GM23338 (cell line): Measurements from ENCODE around the gene OFD1. TPM values are rescaled to one million over a fixed set of nuclear protein-coding genes. Genes with fewer than 3 reads are reported as not detected.

Source experiments
- ATAC-seq: fragments of 200-7000 bp; cut with Tn5 transposase; 3 replicates; pipeline ENCODE4 v1.9.1; 2020
- DNase-seq: peaks from one replicate; pipeline ENCODE4 v3.0.0-alpha.2; 2015; ENCODE audit warnings: low spot score
- H2AFZ ChIP-seq: fragments of 200-600 bp; sonication (generic); 2 replicates; pipeline ENCODE4 v1.8.0; 2016; ENCODE audit warnings: antibody characterized with exemption, mild to moderate bottlenecking, moderate library complexity
- H3F3A ChIP-seq: fragments of 200-600 bp; sonication (generic); replicated peaks from 2 replicates; pipeline ENCODE4 v1.8.0; 2017; ENCODE audit warnings: antibody characterized with exemption, mixed run types, low read depth
- H3K27ac ChIP-seq: fragments of 200-600 bp; sonication (generic); 2 replicates; pipeline ENCODE4 v1.6.1; 2016; ENCODE audit warnings: low read depth
- H3K27me3 ChIP-seq: fragments of 200-600 bp; sonication (generic); 2 replicates; pipeline ENCODE4 v1.8.0; 2016; ENCODE audit warnings: mild to moderate bottlenecking, mixed run types, moderate library complexity; ENCODE audit not compliant: insufficient read depth
- H3K36me3 ChIP-seq: fragments of 200-600 bp; sonication (generic); 2 replicates; pipeline ENCODE4 v1.8.0; 2016; ENCODE audit warnings: mild to moderate bottlenecking; ENCODE audit not compliant: insufficient read depth
- H3K4me1 ChIP-seq: fragments of 200-600 bp; sonication (generic); 2 replicates; pipeline ENCODE4 v1.8.0; 2016; ENCODE audit warnings: mild to moderate bottlenecking, moderate library complexity; ENCODE audit not compliant: insufficient read depth
- H3K4me2 ChIP-seq: fragments of 200-600 bp; sonication (generic); 2 replicates; pipeline ENCODE4 v1.7.1; 2017; ENCODE audit warnings: mixed run types
- H3K4me3 ChIP-seq: fragments of 200-600 bp; sonication (generic); 2 replicates; pipeline ENCODE4 v1.6.1; 2016; ENCODE audit warnings: mixed run types
- H3K79me2 ChIP-seq: fragments of 200-600 bp; sonication (generic); replicated peaks from 2 replicates; pipeline ENCODE4 v1.8.0; 2017; ENCODE audit warnings: mild to moderate bottlenecking; ENCODE audit not compliant: insufficient read depth
- H3K9me2 ChIP-seq: fragments of 200-600 bp; sonication (generic); 2 replicates; pipeline ENCODE4 v1.8.0; 2017; ENCODE audit not compliant: insufficient read depth
- H4K20me1 ChIP-seq: fragments of 200-600 bp; sonication (generic); replicated peaks from 2 replicates; pipeline ENCODE4 v1.8.0; 2017; ENCODE audit warnings: mild to moderate bottlenecking; ENCODE audit not compliant: insufficient read depth
- H3K27ac Mint-ChIP-seq: 2 replicates; pipeline ENCODE4 v1.8.0; 2020; ENCODE audit warnings: inconsistent platforms, mild to moderate bottlenecking, moderate library complexity, mixed read lengths
- H3K27me3 Mint-ChIP-seq: 3 replicates; pipeline ENCODE4 v1.8.0; 2022; ENCODE audit warnings: low read depth, mild to moderate bottlenecking, moderate library complexity, mixed read lengths, inconsistent platforms; ENCODE audit not compliant: insufficient read depth, poor library complexity
- H3K36me3 Mint-ChIP-seq: 3 replicates; pipeline ENCODE4 v1.8.0; 2021; ENCODE audit warnings: low read depth, mild to moderate bottlenecking, inconsistent platforms, moderate library complexity, mixed read lengths
- H3K4me1 Mint-ChIP-seq: 3 replicates; pipeline ENCODE4 v1.8.0; 2020; ENCODE audit warnings: mild to moderate bottlenecking, inconsistent platforms, mixed read lengths
- H3K4me3 Mint-ChIP-seq: 3 replicates; pipeline ENCODE4 v1.8.0; 2021; ENCODE audit warnings: moderate library complexity, mild to moderate bottlenecking, inconsistent platforms, mixed read lengths
- H3K9me3 Mint-ChIP-seq: 3 replicates; pipeline ENCODE4 v1.8.0; 2020; ENCODE audit warnings: moderate library complexity, mild to moderate bottlenecking, inconsistent platforms, mixed read lengths
- CREB1 ChIP-seq: fragments of 250-450 bp; sonication (Bioruptor Pico); IDR thresholded peaks from 2 replicates; pipeline ENCODE4 v1.5.0; 2020; ENCODE audit warnings: low read depth, mild to moderate bottlenecking, moderate library complexity
- EZH2 ChIP-seq: fragments of 200-600 bp; sonication (generic); IDR thresholded peaks from one replicate; pipeline ENCODE4 v1.8.0; 2017; ENCODE audit warnings: antibody characterized with exemption, mild to moderate bottlenecking, low read depth; ENCODE audit not compliant: unreplicated experiment
- EZH2phosphoT487 ChIP-seq: fragments of 200-600 bp; sonication (generic); IDR thresholded peaks from one replicate; pipeline ENCODE4 v1.8.1; 2018; ENCODE audit warnings: antibody characterized with exemption; ENCODE audit not compliant: unreplicated experiment
- JUNB ChIP-seq: IDR thresholded peaks from one replicate; pipeline ENCODE4 v1.6.1; 2016; ENCODE audit warnings: antibody characterized with exemption; ENCODE audit not compliant: unreplicated experiment
- NANOG ChIP-seq: IDR thresholded peaks from 2 replicates; pipeline ENCODE4 v1.6.1; 2016; ENCODE audit warnings: antibody characterized with exemption, borderline replicate concordance
- POLR2AphosphoS5 ChIP-seq: IDR thresholded peaks from 2 replicates; pipeline ENCODE4 v1.6.1; 2016; ENCODE audit warnings: antibody characterized with exemption, low read depth
- STAT1 ChIP-seq: IDR thresholded peaks from one replicate; pipeline ENCODE4 v1.6.1; 2016; ENCODE audit warnings: antibody characterized with exemption; ENCODE audit not compliant: unreplicated experiment
- ZNF114 ChIP-seq: fragments of 250-450 bp; sonication (Bioruptor Pico); IDR thresholded peaks from 2 replicates; pipeline ENCODE4 v1.5.0; 2020; ENCODE audit warnings: mild to moderate bottlenecking, moderate library complexity
- ZNF331 ChIP-seq: fragments of 250-450 bp; sonication (Bioruptor Pico); IDR thresholded peaks from 2 replicates; pipeline ENCODE4 v1.5.0; 2020; ENCODE audit warnings: low read depth, mild to moderate bottlenecking, moderate library complexity
- polyA plus RNA-seq: library from polyadenylated mRNA; unstranded; fragments of >200 nt; fragmentation: Nextera tagmentation; extraction: Ambion mirVana; gene quantifications from 2 replicates; pipeline ENCODE4 v1.2.1, GENCODE V29; 2016
- total RNA-seq: library from RNA; depleted of rRNA; stranded (reverse); fragments of >200 nt; shearing (Covaris generic); gene quantifications from 2 replicates; pipeline ENCODE4 v1.2.3, GENCODE V29; 2014
- TF ChIP-seq, protein P1 (sequence below), 2 experiments: fragments of 200-600 bp in 1 of 2; sonication (generic) in 1 of 2; conservative IDR thresholded peaks; 2 replicates each; pipeline versions ENCODE4 v1.5.1 to v1.6.1; 2016 to 2017; ENCODE audit warnings: antibody characterized with exemption in 2 of 2, low read depth in 2 of 2, mild to moderate bottlenecking in 2 of 2, moderate library complexity in 1 of 2
- TF ChIP-seq, protein P2 (sequence below): IDR thresholded peaks from one replicate; pipeline ENCODE4 v1.6.1; 2018; ENCODE audit warnings: antibody characterized with exemption; ENCODE audit not compliant: unreplicated experiment
- TF ChIP-seq, protein P3 (sequence below): fragments of 250-450 bp; sonication (Bioruptor Pico); IDR thresholded peaks from 2 replicates; pipeline ENCODE4 v1.5.0; 2020; ENCODE audit warnings: mild to moderate bottlenecking, moderate library complexity
- TF ChIP-seq, protein P4 (sequence below): IDR thresholded peaks from 2 replicates; pipeline ENCODE4 v1.6.1; 2016; ENCODE audit warnings: antibody characterized with exemption

Gene OFD1
- total and polyA plus RNA-seq, 2 experiments from 2014 or later: 21.2 to 55.0 TPM

DNA sequence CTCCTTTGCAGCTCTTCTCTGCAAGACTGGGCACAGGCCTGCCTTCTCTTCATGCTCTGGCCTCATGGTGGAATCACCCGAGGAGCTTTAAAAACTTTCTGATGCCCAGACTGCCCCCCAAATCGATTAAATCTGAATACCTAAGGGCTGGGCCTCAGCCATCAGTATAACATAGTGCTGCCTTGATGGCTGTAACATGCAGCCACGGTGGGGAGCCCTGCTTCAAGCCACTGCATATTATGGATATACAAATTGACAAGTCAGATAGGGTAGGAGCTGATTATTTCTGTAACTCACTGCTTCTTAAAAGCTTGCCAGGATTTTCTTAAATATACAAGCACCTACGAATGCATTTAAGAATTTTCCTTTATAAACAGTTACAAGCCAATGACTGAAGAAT lies 41.8 kb downstream of the OFD1 start:
- Histone ChIP-seq H3K27me3 (no peaks in the 10 kb centered on the region), H3K9me2 (no peaks in the 10 kb centered on the region), H3K27ac (no peak overlapping the region), H3K79me2 (no peaks in the 10 kb centered on the region), H3K36me3 (0 out of 2 replicates have a peak, but pooled peaks cover 5% of the 10 kb centered on the region), H3K4me1 (no peaks in the 10 kb centered on the region; the same call in 1 of the 2 replicates), H3F3A (no peaks in the 10 kb centered on the region), H4K20me1 (no peaks in the 10 kb centered on the region), H3K4me3 (no peak overlapping the region), H2AFZ (no peak overlapping the region), H3K4me2 (no peak overlapping the region)
- Mint-ChIP-seq H3K36me3 (peaks cover 46% of the 10 kb centered on the region), H3K9me3 (no peaks in the 10 kb centered on the region; the same call in 2 of the 3 replicates), H3K4me3 (no peak overlapping the region), H3K27ac (no peak overlapping the region), H3K4me1 (peaks cover 12% of the 10 kb centered on the region; the same call in 2 of the 3 replicates), H3K27me3 (no peaks in the 10 kb centered on the region)
- TF ChIP-seq EZH2 (no peak), STAT1 (no peak), EZH2phosphoT487 (no peak), CREB1 (CRISPR knock-in tag) (no peak), NANOG (no peak), ZNF114 (no peak), ZNF331 (no peak), JUNB (no peak), POLR2AphosphoS5 (no peak)
- TF ChIP-seq, protein P1, sequence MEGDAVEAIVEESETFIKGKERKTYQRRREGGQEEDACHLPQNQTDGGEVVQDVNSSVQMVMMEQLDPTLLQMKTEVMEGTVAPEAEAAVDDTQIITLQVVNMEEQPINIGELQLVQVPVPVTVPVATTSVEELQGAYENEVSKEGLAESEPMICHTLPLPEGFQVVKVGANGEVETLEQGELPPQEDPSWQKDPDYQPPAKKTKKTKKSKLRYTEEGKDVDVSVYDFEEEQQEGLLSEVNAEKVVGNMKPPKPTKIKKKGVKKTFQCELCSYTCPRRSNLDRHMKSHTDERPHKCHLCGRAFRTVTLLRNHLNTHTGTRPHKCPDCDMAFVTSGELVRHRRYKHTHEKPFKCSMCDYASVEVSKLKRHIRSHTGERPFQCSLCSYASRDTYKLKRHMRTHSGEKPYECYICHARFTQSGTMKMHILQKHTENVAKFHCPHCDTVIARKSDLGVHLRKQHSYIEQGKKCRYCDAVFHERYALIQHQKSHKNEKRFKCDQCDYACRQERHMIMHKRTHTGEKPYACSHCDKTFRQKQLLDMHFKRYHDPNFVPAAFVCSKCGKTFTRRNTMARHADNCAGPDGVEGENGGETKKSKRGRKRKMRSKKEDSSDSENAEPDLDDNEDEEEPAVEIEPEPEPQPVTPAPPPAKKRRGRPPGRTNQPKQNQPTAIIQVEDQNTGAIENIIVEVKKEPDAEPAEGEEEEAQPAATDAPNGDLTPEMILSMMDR (conservative IDR thresholded peaks at IDR 0.05; ENCODE audit: low read depth in 2 of 2): no peak
- TF ChIP-seq, protein P2, sequence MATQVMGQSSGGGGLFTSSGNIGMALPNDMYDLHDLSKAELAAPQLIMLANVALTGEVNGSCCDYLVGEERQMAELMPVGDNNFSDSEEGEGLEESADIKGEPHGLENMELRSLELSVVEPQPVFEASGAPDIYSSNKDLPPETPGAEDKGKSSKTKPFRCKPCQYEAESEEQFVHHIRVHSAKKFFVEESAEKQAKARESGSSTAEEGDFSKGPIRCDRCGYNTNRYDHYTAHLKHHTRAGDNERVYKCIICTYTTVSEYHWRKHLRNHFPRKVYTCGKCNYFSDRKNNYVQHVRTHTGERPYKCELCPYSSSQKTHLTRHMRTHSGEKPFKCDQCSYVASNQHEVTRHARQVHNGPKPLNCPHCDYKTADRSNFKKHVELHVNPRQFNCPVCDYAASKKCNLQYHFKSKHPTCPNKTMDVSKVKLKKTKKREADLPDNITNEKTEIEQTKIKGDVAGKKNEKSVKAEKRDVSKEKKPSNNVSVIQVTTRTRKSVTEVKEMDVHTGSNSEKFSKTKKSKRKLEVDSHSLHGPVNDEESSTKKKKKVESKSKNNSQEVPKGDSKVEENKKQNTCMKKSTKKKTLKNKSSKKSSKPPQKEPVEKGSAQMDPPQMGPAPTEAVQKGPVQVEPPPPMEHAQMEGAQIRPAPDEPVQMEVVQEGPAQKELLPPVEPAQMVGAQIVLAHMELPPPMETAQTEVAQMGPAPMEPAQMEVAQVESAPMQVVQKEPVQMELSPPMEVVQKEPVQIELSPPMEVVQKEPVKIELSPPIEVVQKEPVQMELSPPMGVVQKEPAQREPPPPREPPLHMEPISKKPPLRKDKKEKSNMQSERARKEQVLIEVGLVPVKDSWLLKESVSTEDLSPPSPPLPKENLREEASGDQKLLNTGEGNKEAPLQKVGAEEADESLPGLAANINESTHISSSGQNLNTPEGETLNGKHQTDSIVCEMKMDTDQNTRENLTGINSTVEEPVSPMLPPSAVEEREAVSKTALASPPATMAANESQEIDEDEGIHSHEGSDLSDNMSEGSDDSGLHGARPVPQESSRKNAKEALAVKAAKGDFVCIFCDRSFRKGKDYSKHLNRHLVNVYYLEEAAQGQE: no peak
- TF ChIP-seq, protein P3, sequence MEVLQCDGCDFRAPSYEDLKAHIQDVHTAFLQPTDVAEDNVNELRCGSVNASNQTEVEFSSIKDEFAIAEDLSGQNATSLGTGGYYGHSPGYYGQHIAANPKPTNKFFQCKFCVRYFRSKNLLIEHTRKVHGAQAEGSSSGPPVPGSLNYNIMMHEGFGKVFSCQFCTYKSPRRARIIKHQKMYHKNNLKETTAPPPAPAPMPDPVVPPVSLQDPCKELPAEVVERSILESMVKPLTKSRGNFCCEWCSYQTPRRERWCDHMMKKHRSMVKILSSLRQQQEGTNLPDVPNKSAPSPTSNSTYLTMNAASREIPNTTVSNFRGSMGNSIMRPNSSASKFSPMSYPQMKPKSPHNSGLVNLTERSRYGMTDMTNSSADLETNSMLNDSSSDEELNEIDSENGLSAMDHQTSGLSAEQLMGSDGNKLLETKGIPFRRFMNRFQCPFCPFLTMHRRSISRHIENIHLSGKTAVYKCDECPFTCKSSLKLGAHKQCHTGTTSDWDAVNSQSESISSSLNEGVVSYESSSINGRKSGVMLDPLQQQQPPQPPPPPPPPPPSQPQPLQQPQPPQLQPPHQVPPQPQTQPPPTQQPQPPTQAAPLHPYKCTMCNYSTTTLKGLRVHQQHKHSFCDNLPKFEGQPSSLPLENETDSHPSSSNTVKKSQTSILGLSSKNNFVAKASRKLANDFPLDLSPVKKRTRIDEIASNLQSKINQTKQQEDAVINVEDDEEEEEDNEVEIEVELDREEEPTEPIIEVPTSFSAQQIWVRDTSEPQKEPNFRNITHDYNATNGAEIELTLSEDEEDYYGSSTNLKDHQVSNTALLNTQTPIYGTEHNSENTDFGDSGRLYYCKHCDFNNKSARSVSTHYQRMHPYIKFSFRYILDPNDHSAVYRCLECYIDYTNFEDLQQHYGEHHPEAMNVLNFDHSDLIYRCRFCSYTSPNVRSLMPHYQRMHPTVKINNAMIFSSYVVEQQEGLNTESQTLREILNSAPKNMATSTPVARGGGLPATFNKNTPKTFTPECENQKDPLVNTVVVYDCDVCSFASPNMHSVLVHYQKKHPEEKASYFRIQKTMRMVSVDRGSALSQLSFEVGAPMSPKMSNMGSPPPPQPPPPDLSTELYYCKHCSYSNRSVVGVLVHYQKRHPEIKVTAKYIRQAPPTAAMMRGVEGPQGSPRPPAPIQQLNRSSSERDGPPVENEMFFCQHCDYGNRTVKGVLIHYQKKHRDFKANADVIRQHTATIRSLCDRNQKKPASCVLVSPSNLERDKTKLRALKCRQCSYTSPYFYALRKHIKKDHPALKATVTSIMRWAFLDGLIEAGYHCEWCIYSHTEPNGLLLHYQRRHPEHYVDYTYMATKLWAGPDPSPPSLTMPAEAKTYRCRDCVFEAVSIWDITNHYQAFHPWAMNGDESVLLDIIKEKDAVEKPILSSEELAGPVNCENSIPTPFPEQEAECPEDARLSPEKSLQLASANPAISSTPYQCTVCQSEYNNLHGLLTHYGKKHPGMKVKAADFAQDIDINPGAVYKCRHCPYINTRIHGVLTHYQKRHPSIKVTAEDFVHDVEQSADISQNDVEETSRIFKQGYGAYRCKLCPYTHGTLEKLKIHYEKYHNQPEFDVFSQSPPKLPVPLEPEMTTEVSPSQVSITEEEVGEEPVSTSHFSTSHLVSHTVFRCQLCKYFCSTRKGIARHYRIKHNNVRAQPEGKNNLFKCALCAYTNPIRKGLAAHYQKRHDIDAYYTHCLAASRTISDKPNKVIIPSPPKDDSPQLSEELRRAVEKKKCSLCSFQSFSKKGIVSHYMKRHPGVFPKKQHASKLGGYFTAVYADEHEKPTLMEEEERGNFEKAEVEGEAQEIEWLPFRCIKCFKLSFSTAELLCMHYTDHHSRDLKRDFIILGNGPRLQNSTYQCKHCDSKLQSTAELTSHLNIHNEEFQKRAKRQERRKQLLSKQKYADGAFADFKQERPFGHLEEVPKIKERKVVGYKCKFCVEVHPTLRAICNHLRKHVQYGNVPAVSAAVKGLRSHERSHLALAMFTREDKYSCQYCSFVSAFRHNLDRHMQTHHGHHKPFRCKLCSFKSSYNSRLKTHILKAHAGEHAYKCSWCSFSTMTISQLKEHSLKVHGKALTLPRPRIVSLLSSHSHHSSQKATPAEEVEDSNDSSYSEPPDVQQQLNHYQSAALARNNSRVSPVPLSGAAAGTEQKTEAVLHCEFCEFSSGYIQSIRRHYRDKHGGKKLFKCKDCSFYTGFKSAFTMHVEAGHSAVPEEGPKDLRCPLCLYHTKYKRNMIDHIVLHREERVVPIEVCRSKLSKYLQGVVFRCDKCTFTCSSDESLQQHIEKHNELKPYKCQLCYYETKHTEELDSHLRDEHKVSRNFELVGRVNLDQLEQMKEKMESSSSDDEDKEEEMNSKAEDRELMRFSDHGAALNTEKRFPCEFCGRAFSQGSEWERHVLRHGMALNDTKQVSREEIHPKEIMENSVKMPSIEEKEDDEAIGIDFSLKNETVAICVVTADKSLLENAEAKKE (CRISPR knock-in tag): no peak
- TF ChIP-seq, protein P4, sequence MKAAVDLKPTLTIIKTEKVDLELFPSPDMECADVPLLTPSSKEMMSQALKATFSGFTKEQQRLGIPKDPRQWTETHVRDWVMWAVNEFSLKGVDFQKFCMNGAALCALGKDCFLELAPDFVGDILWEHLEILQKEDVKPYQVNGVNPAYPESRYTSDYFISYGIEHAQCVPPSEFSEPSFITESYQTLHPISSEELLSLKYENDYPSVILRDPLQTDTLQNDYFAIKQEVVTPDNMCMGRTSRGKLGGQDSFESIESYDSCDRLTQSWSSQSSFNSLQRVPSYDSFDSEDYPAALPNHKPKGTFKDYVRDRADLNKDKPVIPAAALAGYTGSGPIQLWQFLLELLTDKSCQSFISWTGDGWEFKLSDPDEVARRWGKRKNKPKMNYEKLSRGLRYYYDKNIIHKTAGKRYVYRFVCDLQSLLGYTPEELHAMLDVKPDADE: no peak
- DNase-seq (no peak), ATAC-seq (no peak)
